ENCODE data around the gene SVBP. TPM values are rescaled to one million over a fixed set of nuclear protein-coding genes. Genes with fewer than 3 reads are reported as not detected.

SVBP gene
- total and polyA plus RNA-seq, 2 donors (not counting 1 experiment from before 2014, with no cell fraction given), result 12.6 to 21.9 TPM

- POLR2A ChIA-PET, result no interaction called here
- CTCF ChIA-PET, result no interaction called here
- Histone ChIP-seq H3K36me3 (replicated peaks in 1 of 2; ENCODE audit: control extremely low read depth in 1 of 2, control insufficient read depth in 1 of 2, extremely low read depth in 1 of 2, insufficient read depth in 2 of 2, low read length in 1 of 2) (no peaks in the 10 kb centered on the region), H3K4me2 (replicated peaks; ENCODE audit: low read depth, low read length, poor library complexity, severe bottlenecking) (no peak overlapping the region), H2AFZ (ENCODE audit: insufficient read depth, low read depth, low read length, poor library complexity, severe bottlenecking) (no peak overlapping the region), H3K9ac (ENCODE audit: low read length) (no peak overlapping the region), H3K79me2 (ENCODE audit: control insufficient read depth, insufficient read depth, low read length) (no peaks in the 10 kb centered on the region), H3K27me3 (replicated peaks in 1 of 4; ENCODE audit: control extremely low read depth in 1 of 4, control insufficient read depth in 3 of 4, insufficient read depth in 4 of 4, low read length in 3 of 4) (no peaks in the 10 kb centered on the region), H3K27ac (ENCODE audit: low read length in 2 of 2) (no peak overlapping the region), H3K9me3 (ENCODE audit: control extremely low read depth in 1 of 3, control insufficient read depth in 2 of 3, insufficient read depth in 1 of 3, low read length in 2 of 3) (no peaks in the 10 kb centered on the region), H4K20me1 (ENCODE audit: control insufficient read depth, insufficient read depth, low read length, poor library complexity, severe bottlenecking) (no peaks in the 10 kb centered on the region), H3K4me1 (ENCODE audit: control insufficient read depth in 2 of 2, insufficient read depth in 2 of 2, low read length in 2 of 2) (peaks cover 3 to 5% of the 10 kb centered on the region in 2 donors), H3K4me3 (ENCODE audit: control extremely low read depth in 1 of 5, extremely low read depth in 1 of 5, insufficient read depth in 1 of 5, low read depth in 2 of 5, low read length in 4 of 5) (no peak overlapping the region)
- Mint-ChIP-seq H3K27ac (no peak overlapping the region), H3K9me3 (ENCODE audit: insufficient read depth) (no peaks in the 10 kb centered on the region), H3K4me1 (peaks cover 5% of the 10 kb centered on the region), H3K27me3 (no peaks in the 10 kb centered on the region), H3K4me3 (no peak overlapping the region)
- DNase-seq (no peak), ATAC-seq (ENCODE audit: low read depth) (no peak)
- WGBS (ENCODE audit: insufficient coverage), result 98% methylated on average over 15 of the region's 17 CpGs
- TF ChIP-seq CTCF (IDR thresholded peaks at IDR 0.05), result no peak
- no peak for TF ChIP-seq EZH2 (IDR thresholded peaks at IDR 0.05; ENCODE audit: borderline replicate concordance, insufficient read depth, low read depth, low read length, poor library complexity, severe bottlenecking)
- intact Hi-C loops (cut with micrococcal nuclease), result no loop called here
Observed at GRCh38 chr1:42830631-42831030, 13.4 kb upstream of the SVBP start.

GRCh38 chr1:42825036-42825851, 8.0 kb upstream of the SVBP start:
- H3K27ac ChIP-seq (ENCODE audit: low read length in 2 of 2), result no peak overlapping the region
- no peak for DNase-seq
- TF ChIP-seq EZH2 (IDR thresholded peaks at IDR 0.05; ENCODE audit: borderline replicate concordance, insufficient read depth, low read depth, low read length, poor library complexity, severe bottlenecking), result no peak
- TF ChIP-seq CTCF (IDR thresholded peaks at IDR 0.05), result no peak
- no peaks in the 10 kb centered on the region for H3K36me3 ChIP-seq (replicated peaks in 1 of 2; ENCODE audit: control extremely low read depth in 1 of 2, control insufficient read depth in 1 of 2, extremely low read depth in 1 of 2, insufficient read depth in 2 of 2, low read length in 1 of 2)
- Mint-ChIP-seq H3K27ac (no peak overlapping the region), H3K4me3 (no peak overlapping the region), H3K27me3 (no peaks in the 10 kb centered on the region), H3K4me1 (no peaks in the 10 kb centered on the region), H3K9me3 (ENCODE audit: insufficient read depth) (no peaks in the 10 kb centered on the region)
- no peaks in the 10 kb centered on the region for H3K79me2 ChIP-seq (ENCODE audit: control insufficient read depth, insufficient read depth, low read length)
- H3K9ac ChIP-seq (ENCODE audit: low read length), result no peak overlapping the region
- no peaks in the 10 kb centered on the region for H3K27me3 ChIP-seq (replicated peaks in 1 of 4; ENCODE audit: control extremely low read depth in 1 of 4, control insufficient read depth in 3 of 4, insufficient read depth in 4 of 4, low read length in 3 of 4)
- CTCF ChIA-PET, result no interaction called here
- POLR2A ChIA-PET, result no interaction called here
- no peak for ATAC-seq (ENCODE audit: low read depth)
- H3K4me3 ChIP-seq (ENCODE audit: control extremely low read depth in 1 of 5, extremely low read depth in 1 of 5, insufficient read depth in 1 of 5, low read depth in 2 of 5, low read length in 4 of 5), result no peak overlapping the region
- no peaks in the 10 kb centered on the region for H3K9me3 ChIP-seq (ENCODE audit: control extremely low read depth in 1 of 3, control insufficient read depth in 2 of 3, insufficient read depth in 1 of 3, low read length in 2 of 3)
- no peak overlapping the region for H2AFZ ChIP-seq (ENCODE audit: insufficient read depth, low read depth, low read length, poor library complexity, severe bottlenecking)
- H3K4me1 ChIP-seq (ENCODE audit: control insufficient read depth in 2 of 2, insufficient read depth in 2 of 2, low read length in 2 of 2), result no peaks in the 10 kb centered on the region
- 92% methylated on average over 6 of the region's 10 CpGs for WGBS (ENCODE audit: insufficient coverage)
- H3K4me2 ChIP-seq (replicated peaks; ENCODE audit: low read depth, low read length, poor library complexity, severe bottlenecking), result no peak overlapping the region
- intact Hi-C loops (cut with micrococcal nuclease), result no loop called here
- H4K20me1 ChIP-seq (ENCODE audit: control insufficient read depth, insufficient read depth, low read length, poor library complexity, severe bottlenecking), result no peaks in the 10 kb centered on the region
